Measurements from ENCODE around the gene MFRP.

The MFRP gene

GRCh38 chr11:119338318-119338890 lies 8.1 kb downstream of the MFRP start (continued):
- TF ChIP-seq ZNF621 (tag by site-specific recombination; IDR thresholded peaks at IDR 0.05) (no peak), PRDM1 (tag by site-specific recombination; IDR thresholded peaks at IDR 0.05) (no peak), SP3 (tag by site-specific recombination; IDR thresholded peaks at IDR 0.05) (no peak), ZNF701 (tag by site-specific recombination; IDR thresholded peaks at IDR 0.05) (no peak), ZNF266 (tag by site-specific recombination; IDR thresholded peaks at IDR 0.05; ENCODE audit: low read depth) (no peak), ZNF292 (tag by site-specific recombination; IDR thresholded peaks at IDR 0.05; ENCODE audit: borderline replicate concordance, low read depth) (no peak), ZNF518A (tag by site-specific recombination; conservative IDR thresholded peaks at IDR 0.05; ENCODE audit: low read depth) (no peak), GLI4 (tag by site-specific recombination; IDR thresholded peaks at IDR 0.05) (no peak), ZNF792 (tag by site-specific recombination; IDR thresholded peaks at IDR 0.05) (no peak), IKZF3 (tag by site-specific recombination; IDR thresholded peaks at IDR 0.05) (peak; percentile 54), KLF1 (tag by site-specific recombination; IDR thresholded peaks at IDR 0.05) (no peak), CTCF (tag by site-specific recombination; IDR thresholded peaks at IDR 0.05) (peak; percentile 59; the same call in 1 of the 2 replicates), ZNF544 (tag by site-specific recombination; IDR thresholded peaks at IDR 0.05) (no peak)

GRCh38 chr11:119337581-119338317 lies 8.8 kb downstream of the MFRP start:
- Histone ChIP-seq H3K4me1 (ENCODE audit: control insufficient read depth, insufficient read depth, low read length) (no peaks in the 10 kb centered on the region; the same call in 1 of the 2 replicates), H3K9me3 (ENCODE audit: control insufficient read depth, insufficient read depth, low read depth, low read length) (no peaks in the 10 kb centered on the region), H3K36me3 (ENCODE audit: control insufficient read depth in 2 of 2, insufficient read depth in 1 of 2, low read length in 2 of 2) (peaks cover 0 to 19% of the 10 kb centered on the region in 2 experiments; a peak in 1 of 3 replicates), H3K27ac (ENCODE audit: extremely low read depth, low read depth, low read length) (peak overlapping the region; percentile 18; the same call in 1 of the 2 replicates), H3K4me3 (ENCODE audit: low read depth, low read length) (no peak overlapping the region; the same call in 1 of the 2 replicates)
- TF ChIP-seq SP3 (tag by site-specific recombination; IDR thresholded peaks at IDR 0.05): peak; percentile 42; the same call in 1 of the 2 replicates
- TF ChIP-seq ZIC2 (tag by site-specific recombination; IDR thresholded peaks at IDR 0.05): no peak
- no peak for TF ChIP-seq SCRT2 (tag by site-specific recombination; IDR thresholded peaks at IDR 0.05)
- TF ChIP-seq ZNF366 (tag by site-specific recombination; conservative IDR thresholded peaks at IDR 0.05): 0 out of 2 replicates have a peak, but pooled peaks have one; percentile 41
- TF ChIP-seq KLF10 (tag by site-specific recombination; IDR thresholded peaks at IDR 0.05): no peak
- TF ChIP-seq ZNF2 (tag by site-specific recombination; IDR thresholded peaks at IDR 0.05): no peak
- peak; percentile 47; the same call in 1 of the 2 replicates for TF ChIP-seq SP7 (tag by site-specific recombination; IDR thresholded peaks at IDR 0.05)
- TF ChIP-seq ZNF561 (tag by site-specific recombination; IDR thresholded peaks at IDR 0.05; ENCODE audit: borderline replicate concordance): no peak
- TF ChIP-seq PRDM10 (tag by site-specific recombination; IDR thresholded peaks at IDR 0.05): peak; percentile 78; the same call in 1 of the 2 replicates
- peak; percentile 29; the same call in 1 of the 2 replicates for TF ChIP-seq GLIS2 (tag by site-specific recombination; IDR thresholded peaks at IDR 0.05)
- peak; percentile 68 for TF ChIP-seq SP2 (tag by site-specific recombination; IDR thresholded peaks at IDR 0.05)
- ChIA-PET CTCF (interaction anchor here (0.5 to 7.2 kb wide), 39 partner anchors 10 to 377 kb away, joined by 3 to 160 read pairs (median 5); partner anchors contain the start of genes CBL, HINFP, HMBS and MCAM), POLR2A (interaction anchor here (0.6 to 3.2 kb wide), 22 partner anchors 11 to 454 kb away, joined by 3 to 39 read pairs (median 6); partner anchors contain the start of genes CBL, CXCR5, HINFP and MCAM)

All from HEK293 (cell line).